Panc1 (cell line): ENCODE data around the gene TOMM40. TPM values are rescaled to one million over a fixed set of nuclear protein-coding genes. Genes with fewer than 3 reads are reported as not detected.

Source experiments
- ATAC-seq: fragments of 200-7000 bp; cut with Tn5 transposase; 2 replicates; pipeline ENCODE4 v1.9.1; 2020; ENCODE audit warnings: mild to moderate bottlenecking, moderate library complexity
- BruUV-seq: library from RNA; stranded (reverse); fragments of 400-500 nt; replicated peaks from 2 replicates; lab custom pipeline; 2021; lab: Mats Ljungman, UMichigan
- CTCF ChIA-PET: fragments of 300-600 bp; sonication (Branson Sonifier 250); formaldehyde crosslinking; loops from one replicate; lab custom pipeline; 2022; ENCODE audit warnings: antibody characterized with exemption; lab: Charles Lee
- POLR2A ChIA-PET: fragments of 300-600 bp; sonication (Branson Sonifier 250); formaldehyde crosslinking; loops from one replicate; lab custom pipeline; 2022; ENCODE audit warnings: antibody characterized with exemption; lab: Charles Lee
- DNase-seq: peaks from one replicate; pipeline ENCODE4 v3.0.0-alpha.2; 2010; ENCODE audit warnings: low read depth, low spot score
- H3K27ac ChIP-seq: 2 replicates; pipeline ENCODE4 v1.5.1; 2011; ENCODE audit warnings: mild to moderate bottlenecking, low read length, inconsistent platforms
- H3K27me3 ChIP-seq: fragments of 200-500 bp; sonication (Bioruptor generic); 2 replicates; pipeline ENCODE4 v1.6.0; 2014; ENCODE audit warnings: low read length, inconsistent platforms; ENCODE audit not compliant: control insufficient read depth, insufficient read depth
- H3K36me3 ChIP-seq: fragments of 200-500 bp; sonication (Bioruptor generic); 2 replicates; pipeline ENCODE4 v1.5.1; 2014; ENCODE audit warnings: inconsistent platforms, mild to moderate bottlenecking, low read length, moderate library complexity; ENCODE audit not compliant: control insufficient read depth, insufficient read depth
- H3K4me1 ChIP-seq: 2 replicates; pipeline ENCODE4 v1.5.1; 2011; ENCODE audit warnings: inconsistent platforms, mild to moderate bottlenecking, low read length, moderate library complexity; ENCODE audit not compliant: control insufficient read depth, insufficient read depth
- H3K4me3 ChIP-seq, 2 experiments: 2 replicates each; pipeline ENCODE4 v1.5.1; 2011 to 2012; ENCODE audit warnings: low read depth in 2 of 2, low read length in 2 of 2, mild to moderate bottlenecking in 2 of 2, inconsistent platforms in 1 of 2, moderate library complexity in 1 of 2
- H3K9me3 ChIP-seq: fragments of 200-500 bp; sonication (Bioruptor generic); 2 replicates; pipeline ENCODE4 v1.5.1; 2014; ENCODE audit warnings: low read depth, mild to moderate bottlenecking, inconsistent platforms, low read length, moderate library complexity; ENCODE audit not compliant: control insufficient read depth, insufficient read depth
- POLR2AphosphoS5 ChIP-seq: IDR thresholded peaks from 2 replicates; pipeline ENCODE4 v1.6.1; 2012; ENCODE audit warnings: mild to moderate bottlenecking, low read depth, low read length, moderate library complexity
- SIN3A ChIP-seq: IDR thresholded peaks from 2 replicates; pipeline ENCODE4 v1.6.1; 2012; ENCODE audit warnings: low read depth, mild to moderate bottlenecking, low read length, moderate library complexity, borderline replicate concordance; ENCODE audit not compliant: insufficient read depth
- TCF7L2 ChIP-seq: IDR thresholded peaks from 2 replicates; pipeline ENCODE4 v1.6.1; 2011; ENCODE audit warnings: mild to moderate bottlenecking, low read depth, low read length, inconsistent platforms
- in situ Hi-C: cut with HindIII; loops from 2 replicates; pipeline ENCODE4 v1.10.0; 2016; ENCODE audit warnings: low sequenced_read_pairs, low pct_unique_long_range_greater_than_20kb
- intact Hi-C: fragments of 100-400 bp; cut with micrococcal nuclease; formaldehyde crosslinking; loops from one replicate; pipeline ENCODE4 v1.10.0; 2022; ENCODE audit not compliant: unreplicated experiment
- total RNA-seq: library from RNA; stranded (reverse); gene quantifications from one replicate; pipeline ENCODE4 v1.2.1, GENCODE V29; 2021; ENCODE audit not compliant: unreplicated experiment
- TF ChIP-seq, protein P1 (sequence below): fragments of 450-650 bp; IDR thresholded peaks from 2 replicates; pipeline ENCODE4 v1.5.1; 2017; ENCODE audit warnings: mild to moderate bottlenecking
- TF ChIP-seq, protein P2 (sequence below), 2 experiments: IDR thresholded peaks; 2 replicates each; pipeline ENCODE4 v1.6.1; 2011 to 2012; ENCODE audit warnings: low read depth in 2 of 2, control low read depth in 1 of 2, low read length in 1 of 2, mild to moderate bottlenecking in 1 of 2, moderate library complexity in 1 of 2; ENCODE audit not compliant: insufficient read depth in 1 of 2

The TOMM40 gene
- total RNA-seq, 1 experiment from 2014 or later: 147 TPM

DNA sequence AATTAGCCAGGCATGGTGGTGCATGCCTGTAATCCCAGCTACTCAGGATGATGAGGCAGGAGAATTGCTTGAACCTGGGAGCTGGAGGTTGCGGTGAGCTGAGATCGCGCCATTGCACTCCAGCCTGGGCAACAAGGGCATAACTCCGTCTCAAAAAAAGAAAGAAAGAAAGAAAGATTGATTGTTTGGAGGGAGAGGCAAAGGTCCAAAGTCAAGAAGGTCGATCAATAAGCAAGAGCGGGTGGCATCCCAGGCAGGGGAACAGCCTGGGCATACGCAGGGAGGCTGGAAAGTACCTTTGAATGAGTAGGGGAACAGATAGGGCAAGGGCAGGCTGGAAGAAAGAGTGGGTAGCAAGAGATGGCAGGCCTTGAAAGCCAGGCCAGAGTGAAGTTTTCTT, 39.0 kb downstream of the TOMM40 start:
- Histone ChIP-seq H3K4me3 (no peak overlapping the region), H3K27ac (no peak overlapping the region), H3K27me3 (no peaks in the 10 kb centered on the region), H3K36me3 (no peaks in the 10 kb centered on the region), H3K4me1 (no peaks in the 10 kb centered on the region), H3K9me3 (no peaks in the 10 kb centered on the region)
- ChIA-PET POLR2A (interaction anchor here (0.6 kb wide), 1 partner anchor 12 kb away, joined by 3 read pairs; no protein-coding TSS in a partner anchor), CTCF (no interaction called here)
- DNase-seq: no peak
- BruUV-seq: no TSS peak
- TF ChIP-seq, protein P1, sequence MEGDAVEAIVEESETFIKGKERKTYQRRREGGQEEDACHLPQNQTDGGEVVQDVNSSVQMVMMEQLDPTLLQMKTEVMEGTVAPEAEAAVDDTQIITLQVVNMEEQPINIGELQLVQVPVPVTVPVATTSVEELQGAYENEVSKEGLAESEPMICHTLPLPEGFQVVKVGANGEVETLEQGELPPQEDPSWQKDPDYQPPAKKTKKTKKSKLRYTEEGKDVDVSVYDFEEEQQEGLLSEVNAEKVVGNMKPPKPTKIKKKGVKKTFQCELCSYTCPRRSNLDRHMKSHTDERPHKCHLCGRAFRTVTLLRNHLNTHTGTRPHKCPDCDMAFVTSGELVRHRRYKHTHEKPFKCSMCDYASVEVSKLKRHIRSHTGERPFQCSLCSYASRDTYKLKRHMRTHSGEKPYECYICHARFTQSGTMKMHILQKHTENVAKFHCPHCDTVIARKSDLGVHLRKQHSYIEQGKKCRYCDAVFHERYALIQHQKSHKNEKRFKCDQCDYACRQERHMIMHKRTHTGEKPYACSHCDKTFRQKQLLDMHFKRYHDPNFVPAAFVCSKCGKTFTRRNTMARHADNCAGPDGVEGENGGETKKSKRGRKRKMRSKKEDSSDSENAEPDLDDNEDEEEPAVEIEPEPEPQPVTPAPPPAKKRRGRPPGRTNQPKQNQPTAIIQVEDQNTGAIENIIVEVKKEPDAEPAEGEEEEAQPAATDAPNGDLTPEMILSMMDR: no peak
- TF ChIP-seq POLR2AphosphoS5 (no peak), SIN3A (no peak), TCF7L2 (no peak)
- TF ChIP-seq, protein P2, sequence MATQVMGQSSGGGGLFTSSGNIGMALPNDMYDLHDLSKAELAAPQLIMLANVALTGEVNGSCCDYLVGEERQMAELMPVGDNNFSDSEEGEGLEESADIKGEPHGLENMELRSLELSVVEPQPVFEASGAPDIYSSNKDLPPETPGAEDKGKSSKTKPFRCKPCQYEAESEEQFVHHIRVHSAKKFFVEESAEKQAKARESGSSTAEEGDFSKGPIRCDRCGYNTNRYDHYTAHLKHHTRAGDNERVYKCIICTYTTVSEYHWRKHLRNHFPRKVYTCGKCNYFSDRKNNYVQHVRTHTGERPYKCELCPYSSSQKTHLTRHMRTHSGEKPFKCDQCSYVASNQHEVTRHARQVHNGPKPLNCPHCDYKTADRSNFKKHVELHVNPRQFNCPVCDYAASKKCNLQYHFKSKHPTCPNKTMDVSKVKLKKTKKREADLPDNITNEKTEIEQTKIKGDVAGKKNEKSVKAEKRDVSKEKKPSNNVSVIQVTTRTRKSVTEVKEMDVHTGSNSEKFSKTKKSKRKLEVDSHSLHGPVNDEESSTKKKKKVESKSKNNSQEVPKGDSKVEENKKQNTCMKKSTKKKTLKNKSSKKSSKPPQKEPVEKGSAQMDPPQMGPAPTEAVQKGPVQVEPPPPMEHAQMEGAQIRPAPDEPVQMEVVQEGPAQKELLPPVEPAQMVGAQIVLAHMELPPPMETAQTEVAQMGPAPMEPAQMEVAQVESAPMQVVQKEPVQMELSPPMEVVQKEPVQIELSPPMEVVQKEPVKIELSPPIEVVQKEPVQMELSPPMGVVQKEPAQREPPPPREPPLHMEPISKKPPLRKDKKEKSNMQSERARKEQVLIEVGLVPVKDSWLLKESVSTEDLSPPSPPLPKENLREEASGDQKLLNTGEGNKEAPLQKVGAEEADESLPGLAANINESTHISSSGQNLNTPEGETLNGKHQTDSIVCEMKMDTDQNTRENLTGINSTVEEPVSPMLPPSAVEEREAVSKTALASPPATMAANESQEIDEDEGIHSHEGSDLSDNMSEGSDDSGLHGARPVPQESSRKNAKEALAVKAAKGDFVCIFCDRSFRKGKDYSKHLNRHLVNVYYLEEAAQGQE (IDR thresholded peaks at IDR 0.05; ENCODE audit: insufficient read depth in 1 of 2, low read depth in 2 of 2, low read length in 1 of 2): no peak
- in situ Hi-C loops: no loop called here
- no peak for ATAC-seq
- intact Hi-C loops: no loop called here

- Histone ChIP-seq H3K4me1 (no peaks in the 10 kb centered on the region), H3K36me3 (no peaks in the 10 kb centered on the region), H3K9me3 (no peaks in the 10 kb centered on the region), H3K4me3 (no peak overlapping the region), H3K27ac (no peak overlapping the region), H3K27me3 (no peaks in the 10 kb centered on the region)
- in situ Hi-C loops (no loop called here), intact Hi-C loops (no loop called here)
- ATAC-seq (no peak), DNase-seq (no peak)
- BruUV-seq: no TSS peak
- TF ChIP-seq, protein P1: no peak
- TF ChIP-seq, protein P2 (IDR thresholded peaks at IDR 0.05; ENCODE audit: insufficient read depth in 1 of 2, low read depth in 2 of 2, low read length in 1 of 2): no peak
- POLR2A ChIA-PET: no interaction called here
- CTCF ChIA-PET: no interaction called here
Measured at GRCh38 chr19:44931541-44931940, 40.5 kb downstream of the TOMM40 start.
